ENCODE measurements around the gene SLC35B1.
"Not testable (repeated sequence)": the region's sequence is repeated elsewhere in the genome, so short reads cannot be mapped to it uniquely, and the experiment has no call there.

Gene SLC35B1

GRCh38 chr17:49738456-49739163 is 30.8 kb upstream of the SLC35B1 start:
- peak overlapping the region; percentile 79 for H3K4me3 ChIP-seq (ENCODE audit: low read length)
- no peak for DNase-seq (ENCODE audit: low read depth, low spot score)

- H3K4me3 ChIP-seq (ENCODE audit: low read length): no peak overlapping the region
- DNase-seq (ENCODE audit: low read depth, low spot score): no peak
These were observed 27.0 kb upstream of the SLC35B1 start for GRCh38 chr17:49734515-49735490.

- H3K4me3 ChIP-seq (ENCODE audit: low read length): no peak overlapping the region
- no peak for DNase-seq (ENCODE audit: low read depth, low spot score)
These were observed 23.7 kb upstream of the SLC35B1 start for GRCh38 chr17:49731435-49731831.

- no peak overlapping the region for H3K4me3 ChIP-seq (ENCODE audit: low read length)
- DNase-seq (ENCODE audit: low read depth, low spot score): no peak
These were observed 23.1 kb upstream of the SLC35B1 start for GRCh38 chr17:49730785-49731434.

- DNase-seq (ENCODE audit: low read depth, low spot score): no peak
- H3K4me3 ChIP-seq (ENCODE audit: low read length): no peak overlapping the region
These were observed 22.5 kb upstream of the SLC35B1 start for GRCh38 chr17:49730078-49730784.

- no peak overlapping the region for H3K4me3 ChIP-seq (ENCODE audit: low read length)
- DNase-seq (ENCODE audit: low read depth, low spot score): no peak
These were observed 21.3 kb upstream of the SLC35B1 start for GRCh38 chr17:49729069-49729468.

- DNase-seq (ENCODE audit: low read depth, low spot score): no peak
- H3K4me3 ChIP-seq (ENCODE audit: low read length): no peak overlapping the region
These were observed 20.7 kb upstream of the SLC35B1 start for GRCh38 chr17:49728425-49728824.

- no peak for DNase-seq (ENCODE audit: low read depth, low spot score)
These were observed 19.6 kb upstream of the SLC35B1 start for GRCh38 chr17:49727380-49727779.

GRCh38 chr17:49725452-49726130 is 17.8 kb upstream of the SLC35B1 start:
- no peak overlapping the region for H3K4me3 ChIP-seq (ENCODE audit: low read length)
- DNase-seq (ENCODE audit: low read depth, low spot score): no peak

More at GRCh38 chr17:49727380-49727779, 19.6 kb upstream of the SLC35B1 start:
- H3K4me3 ChIP-seq (ENCODE audit: low read length): no peak overlapping the region

GRCh38 chr17:49724552-49724951 is 16.8 kb upstream of the SLC35B1 start:
- not testable (repeated sequence) for DNase-seq (ENCODE audit: low read depth, low spot score); H3K4me3 ChIP-seq (ENCODE audit: low read length)

GRCh38 chr17:49723423-49723822 is 15.7 kb upstream of the SLC35B1 start:
- no peak overlapping the region for H3K4me3 ChIP-seq (ENCODE audit: low read length)
- no peak for DNase-seq (ENCODE audit: low read depth, low spot score)

- H3K4me3 ChIP-seq (ENCODE audit: low read length): no peak overlapping the region
These were observed 14.3 kb upstream of the SLC35B1 start for GRCh38 chr17:49722066-49722465.

GRCh38 chr17:49717371-49717861 is 9.7 kb upstream of the SLC35B1 start:
- no peak overlapping the region for H3K4me3 ChIP-seq (ENCODE audit: low read length)
- DNase-seq (ENCODE audit: low read depth, low spot score): no peak

More at GRCh38 chr17:49722066-49722465, 14.3 kb upstream of the SLC35B1 start:
- DNase-seq (ENCODE audit: low read depth, low spot score): no peak

- no peak for DNase-seq (ENCODE audit: low read depth, low spot score)
- H3K4me3 ChIP-seq (ENCODE audit: low read length): no peak overlapping the region
These were observed 9.1 kb upstream of the SLC35B1 start for GRCh38 chr17:49716668-49717364.

- no peak for DNase-seq (ENCODE audit: low read depth, low spot score)
- H3K4me3 ChIP-seq (ENCODE audit: low read length): no peak overlapping the region
These were observed 8.0 kb upstream of the SLC35B1 start for GRCh38 chr17:49715717-49716279.

GRCh38 chr17:49715216-49715615 is 7.5 kb upstream of the SLC35B1 start:
- DNase-seq (ENCODE audit: low read depth, low spot score): no peak
- H3K4me3 ChIP-seq (ENCODE audit: low read length): no peak overlapping the region

- peak overlapping the region; percentile 36 for H3K4me3 ChIP-seq (ENCODE audit: low read length)
- no peak for DNase-seq (ENCODE audit: low read depth, low spot score)
These were observed 885 bp upstream of the SLC35B1 start for GRCh38 chr17:49708515-49709183.
